ENCODE results near the gene PPP1R1B. TPM values are rescaled to one million over a fixed set of nuclear protein-coding genes. Genes with fewer than 3 reads are reported as not detected.

The PPP1R1B gene
- total and polyA plus RNA-seq, 9 of the 15 experiments (the other 6 are each of a cell fraction or from before 2014, with no cell fraction given): 0.07 to 0.18 (median 0.10) TPM; not detected in 4

DNA sequence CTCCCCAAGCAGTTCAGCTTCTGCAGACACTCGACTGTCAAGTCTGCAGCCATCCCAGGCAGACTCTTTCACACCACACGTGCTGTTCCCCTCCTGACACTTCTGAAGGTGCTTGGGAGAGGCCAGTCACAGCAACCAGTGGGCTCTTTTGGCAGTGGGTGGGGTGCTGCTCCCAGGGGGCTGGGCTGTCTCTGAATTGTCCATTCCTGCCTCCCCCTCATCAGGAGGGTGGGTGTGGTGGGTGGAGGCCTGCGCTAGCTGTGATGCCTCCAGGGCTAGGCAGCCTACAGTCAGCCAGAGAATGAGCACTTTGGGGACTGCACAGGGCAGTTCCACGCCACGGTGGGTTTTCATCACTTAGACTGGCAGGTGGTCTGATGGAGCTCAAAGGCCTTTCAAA is 20.5 kb downstream of the PPP1R1B start:
- no peaks in the 10 kb centered on the region for H3K9me1 ChIP-seq (ENCODE audit: control insufficient read depth, insufficient read depth, low read length)
- POLR2A ChIA-PET: interaction anchor here (1.0 to 1.4 kb wide), 2 partner anchors 9 to 16 kb away, joined by 3 to 9 read pairs; no protein-coding TSS in a partner anchor
- H3K9ac ChIP-seq (ENCODE audit: insufficient read depth in 1 of 2, low read depth in 2 of 2, low read length in 2 of 2): peak overlapping the region in 1 of 2 experiments; percentile 84; a peak in 2 of 4 replicates
- H3K27me3 ChIP-seq (ENCODE audit: control insufficient read depth in 2 of 2, insufficient read depth in 2 of 2, low read length in 2 of 2): no peaks in the 10 kb centered on the region
- H3K4me1 ChIP-seq (replicated peaks in 1 of 2; ENCODE audit: control insufficient read depth in 2 of 2, insufficient read depth in 2 of 2, low read length in 2 of 2): peaks cover 55 to 65% of the 10 kb centered on the region in 2 experiments
- FAIRE-seq (peak; percentile 29), DNase-seq (ENCODE audit: extremely low read depth in 1 of 4, low spot score in 3 of 4) (peak; percentile 53 to 70 (median 64)), ATAC-seq (peak; percentile 46)
- 40% methylated on average over 5 of the region's 5 CpGs for WGBS (ENCODE audit: insufficient coverage, low coverage, missing lambda C conversion rate)
- no TSS peak for BruUV-seq (replicated peaks)
- TF ChIP-seq ZNF586 (CRISPR knock-in tag; conservative IDR thresholded peaks at IDR 0.05) (no peak), NRF1 (conservative IDR thresholded peaks at IDR 0.05 in 1 of 2, IDR thresholded peaks at IDR 0.05 in 1 of 2) (0 out of 4 replicates have a peak, but pooled peaks of 1 of the 2 experiments have one; percentile 11), HDAC1 (IDR thresholded peaks at IDR 0.05) (0 out of 4 replicates have a peak, but pooled peaks of 1 of the 2 experiments have one; percentile 18), NBN (IDR thresholded peaks at IDR 0.05; ENCODE audit: low read depth) (no peak), CUX1 (CRISPR knock-in tag; IDR thresholded peaks at IDR 0.05) (no peak), EGR1 (conservative IDR thresholded peaks at IDR 0.05) (peak; percentile 52), VEZF1 (CRISPR knock-in tag; IDR thresholded peaks at IDR 0.05) (no peak), ZBTB7A (IDR thresholded peaks at IDR 0.05; ENCODE audit: borderline replicate concordance, control insufficient read depth, low read depth, low read length) (peak; percentile 40; the same call in 1 of the 2 replicates)
- TF ChIP-seq, protein P1, sequence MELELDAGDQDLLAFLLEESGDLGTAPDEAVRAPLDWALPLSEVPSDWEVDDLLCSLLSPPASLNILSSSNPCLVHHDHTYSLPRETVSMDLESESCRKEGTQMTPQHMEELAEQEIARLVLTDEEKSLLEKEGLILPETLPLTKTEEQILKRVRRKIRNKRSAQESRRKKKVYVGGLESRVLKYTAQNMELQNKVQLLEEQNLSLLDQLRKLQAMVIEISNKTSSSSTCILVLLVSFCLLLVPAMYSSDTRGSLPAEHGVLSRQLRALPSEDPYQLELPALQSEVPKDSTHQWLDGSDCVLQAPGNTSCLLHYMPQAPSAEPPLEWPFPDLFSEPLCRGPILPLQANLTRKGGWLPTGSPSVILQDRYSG (tag; conservative IDR thresholded peaks at IDR 0.05; ENCODE audit: low read depth): no peak
- 0 out of 3 replicates have a peak overlapping the region, but pooled peaks have one; percentile 20 for H3K27ac ChIP-seq (ENCODE audit: extremely low read depth, low read depth, low read length)
- peaks cover 72% of the 10 kb centered on the region for H3K79me2 ChIP-seq (ENCODE audit: control insufficient read depth, insufficient read depth, low read length)
- peaks cover 3% of the 10 kb centered on the region; the same call in 1 of the 3 replicates for H3K36me3 ChIP-seq (ENCODE audit: control insufficient read depth, insufficient read depth, low read length)
- in situ Hi-C loops (cut with MboI): no loop called here
- CTCF ChIA-PET (ENCODE audit: low intra/inter-chr PET ratio): no interaction called here
- H3K4me2 ChIP-seq (ENCODE audit: insufficient read depth, low read length): peak overlapping the region; percentile 6; the same call in 1 of the 2 replicates
- H3K4me3 ChIP-seq: no peak overlapping the region
- intact Hi-C loops (cut with micrococcal nuclease): no loop called here
- H3K9me3 ChIP-seq (replicated peaks; ENCODE audit: control insufficient read depth, insufficient read depth, low read depth, low read length): no peaks in the 10 kb centered on the region
- no peak overlapping the region for H2AFZ ChIP-seq (ENCODE audit: low read depth, low read length)
- peaks cover 12% of the 10 kb centered on the region for H4K20me1 ChIP-seq (replicated peaks; ENCODE audit: control insufficient read depth, insufficient read depth, low read length)
